ENCODE results near the gene CNNM1.

CNNM1 gene

GRCh38 chr10:99406149-99406548 lies 77.0 kb downstream of the CNNM1 start:
- no peak for TF ChIP-seq CTCF (IDR thresholded peaks at IDR 0.05; ENCODE audit: insufficient read depth, low read depth, low read length, missing control alignments)
- DNase-seq (ENCODE audit: low read depth): peak; percentile 21

DNA sequence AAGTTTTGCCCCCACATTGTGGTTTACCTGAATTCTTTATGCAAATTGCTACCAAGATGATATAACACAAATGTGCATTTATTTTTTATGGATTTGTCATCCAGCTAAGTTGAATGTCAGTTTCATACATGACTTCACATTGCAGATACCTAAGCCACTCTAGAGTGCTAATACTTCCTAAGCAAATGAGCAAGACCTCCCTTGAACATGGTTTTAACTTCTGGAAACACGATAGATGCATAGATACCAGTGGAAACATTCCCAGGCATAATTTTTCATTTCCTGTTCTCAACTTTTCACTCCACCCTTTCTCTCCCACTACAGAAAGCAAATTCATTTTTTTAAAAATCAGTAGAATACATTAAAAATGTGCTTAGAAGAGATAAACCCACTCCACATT lies 81.0 kb downstream of the CNNM1 start:
- no peak overlapping the region for H3K4me3 ChIP-seq (ENCODE audit: low read length)
- no peak for TF ChIP-seq CTCF (IDR thresholded peaks at IDR 0.05; ENCODE audit: insufficient read depth, low read depth, low read length, missing control alignments)
- no peak for DNase-seq (ENCODE audit: low read depth)

More at GRCh38 chr10:99406149-99406548, 77.0 kb downstream of the CNNM1 start:
- H3K4me3 ChIP-seq (ENCODE audit: low read length): no peak overlapping the region

GRCh38 chr10:99410876-99411275 lies 81.7 kb downstream of the CNNM1 start:
- TF ChIP-seq CTCF (IDR thresholded peaks at IDR 0.05; ENCODE audit: insufficient read depth, low read depth, low read length, missing control alignments): no peak
- no peak overlapping the region for H3K4me3 ChIP-seq (ENCODE audit: low read length)
- DNase-seq (ENCODE audit: low read depth): no peak

- H3K4me3 ChIP-seq (ENCODE audit: low read length): no peak overlapping the region
- TF ChIP-seq CTCF (IDR thresholded peaks at IDR 0.05; ENCODE audit: insufficient read depth, low read depth, low read length, missing control alignments): no peak
- no peak for DNase-seq (ENCODE audit: low read depth)
These were observed 82.4 kb downstream of the CNNM1 start for GRCh38 chr10:99411546-99411945.

GRCh38 chr10:99412099-99412498 lies 82.9 kb downstream of the CNNM1 start:
- no peak overlapping the region for H3K4me3 ChIP-seq (ENCODE audit: low read length)
- no peak for DNase-seq (ENCODE audit: low read depth)
- no peak for TF ChIP-seq CTCF (IDR thresholded peaks at IDR 0.05; ENCODE audit: insufficient read depth, low read depth, low read length, missing control alignments)

DNA sequence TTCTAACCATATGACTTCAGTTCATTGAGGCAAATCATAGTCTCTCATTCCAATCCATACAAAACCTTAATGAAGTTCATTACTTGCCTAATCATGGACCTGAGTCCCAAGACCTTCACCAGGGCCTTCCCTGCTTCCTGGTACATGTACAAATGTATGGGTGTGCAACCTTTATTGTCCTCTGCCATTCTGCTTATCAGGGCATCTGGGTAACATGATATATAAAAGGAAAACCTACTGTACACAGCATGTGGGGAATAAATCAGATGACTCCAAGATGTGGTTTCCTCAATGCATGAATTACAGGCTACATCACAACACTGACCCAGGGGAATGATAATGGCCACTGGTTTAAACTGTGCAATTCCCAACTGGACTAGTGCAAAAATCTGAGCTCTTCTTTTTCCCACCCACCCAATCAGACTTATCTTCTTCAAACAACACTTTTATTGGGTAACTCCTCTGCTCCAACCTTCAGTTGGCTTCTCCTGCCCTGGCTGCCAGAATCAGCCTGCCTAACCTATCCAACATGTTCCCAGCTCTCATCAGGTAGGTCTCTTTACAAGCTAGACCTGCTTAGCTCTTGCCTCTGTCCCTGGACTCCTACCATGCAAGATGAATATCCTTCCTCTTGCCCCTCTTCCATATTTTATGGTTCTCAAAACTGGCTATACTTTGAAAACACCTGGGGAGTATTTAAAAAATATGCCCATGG lies 89.9 kb downstream of the CNNM1 start:
- DNase-seq (ENCODE audit: low read depth): no peak
- no peak overlapping the region for H3K4me3 ChIP-seq (ENCODE audit: low read length)
- no peak for TF ChIP-seq CTCF (IDR thresholded peaks at IDR 0.05; ENCODE audit: insufficient read depth, low read depth, low read length, missing control alignments)

GRCh38 chr10:99419688-99420087 lies 90.5 kb downstream of the CNNM1 start:
- no peak for TF ChIP-seq CTCF (IDR thresholded peaks at IDR 0.05; ENCODE audit: insufficient read depth, low read depth, low read length, missing control alignments)
- H3K4me3 ChIP-seq (ENCODE audit: low read length): no peak overlapping the region
- DNase-seq (ENCODE audit: low read depth): no peak

All from epithelial cell of esophagus (primary cell).